Effector memory CD4-positive, alpha-beta T cell (primary cell): Measurements from ENCODE around the gene CHRND.

Experiments
- DNase-seq, 3 donors: peaks; one replicate each; pipeline ENCODE4 v3.0.0-alpha.2; 2020
- H3K27ac ChIP-seq: 2 replicates; pipeline ENCODE4 v1.7.0; 2013; ENCODE audit warnings: mild to moderate bottlenecking, low read length, moderate library complexity; ENCODE audit not compliant: insufficient read depth, poor library complexity, severe bottlenecking
- H3K27me3 ChIP-seq: replicated peaks from 2 replicates; pipeline ENCODE4 v1.7.0; 2013; ENCODE audit warnings: mild to moderate bottlenecking, low read length; ENCODE audit not compliant: insufficient read depth, control insufficient read depth, poor library complexity, severe bottlenecking
- H3K36me3 ChIP-seq: 2 replicates; pipeline ENCODE4 v1.7.0; 2013; ENCODE audit warnings: mild to moderate bottlenecking, low read length, moderate library complexity; ENCODE audit not compliant: control insufficient read depth, insufficient read depth
- H3K4me1 ChIP-seq: 2 replicates; pipeline ENCODE4 v1.7.0; 2013; ENCODE audit warnings: low read length, mild to moderate bottlenecking; ENCODE audit not compliant: control insufficient read depth, insufficient read depth, poor library complexity, severe bottlenecking
- H3K4me3 ChIP-seq: 2 replicates; pipeline ENCODE4 v1.7.0; 2013; ENCODE audit warnings: low read length, low read depth, mild to moderate bottlenecking; ENCODE audit not compliant: insufficient read depth, poor library complexity, severe bottlenecking
- H3K9me3 ChIP-seq: 2 replicates; pipeline ENCODE4 v1.7.0; 2013; ENCODE audit warnings: mild to moderate bottlenecking, low read length, moderate library complexity; ENCODE audit not compliant: control insufficient read depth

The CHRND gene

GRCh38 chr2:232483311-232483922, 42.5 kb upstream of the CHRND start:
- H3K4me3 ChIP-seq: no peak overlapping the region
- DNase-seq: no peak
- H3K9me3 ChIP-seq: no peaks in the 10 kb centered on the region
- H3K27me3 ChIP-seq: no peaks in the 10 kb centered on the region
- H3K4me1 ChIP-seq: peaks cover 8% of the 10 kb centered on the region
- no peaks in the 10 kb centered on the region for H3K36me3 ChIP-seq
- H3K27ac ChIP-seq: no peak overlapping the region

GRCh38 chr2:232483923-232484627, 41.9 kb upstream of the CHRND start:
- peaks cover 8% of the 10 kb centered on the region for H3K4me1 ChIP-seq
- no peaks in the 10 kb centered on the region for H3K36me3 ChIP-seq
- H3K27ac ChIP-seq: no peak overlapping the region
- no peak for DNase-seq
- no peak overlapping the region for H3K4me3 ChIP-seq
- no peaks in the 10 kb centered on the region for H3K27me3 ChIP-seq
- H3K9me3 ChIP-seq: no peaks in the 10 kb centered on the region

- Histone ChIP-seq H3K4me1 (peaks cover 8% of the 10 kb centered on the region), H3K27me3 (no peaks in the 10 kb centered on the region), H3K9me3 (no peaks in the 10 kb centered on the region), H3K36me3 (no peaks in the 10 kb centered on the region), H3K4me3 (no peak overlapping the region), H3K27ac (no peak overlapping the region)
- no peak for DNase-seq
Measured at GRCh38 chr2:232484628-232485347, 41.2 kb upstream of the CHRND start.

GRCh38 chr2:232485348-232485756, 40.6 kb upstream of the CHRND start:
- Histone ChIP-seq H3K4me3 (no peak overlapping the region), H3K9me3 (no peaks in the 10 kb centered on the region), H3K27me3 (no peaks in the 10 kb centered on the region), H3K4me1 (peaks cover 8% of the 10 kb centered on the region), H3K36me3 (no peaks in the 10 kb centered on the region), H3K27ac (no peak overlapping the region)
- DNase-seq: no peak

GRCh38 chr2:232485757-232486557, 40.0 kb upstream of the CHRND start:
- Histone ChIP-seq H3K27me3 (no peaks in the 10 kb centered on the region), H3K4me3 (no peak overlapping the region), H3K4me1 (peaks cover 8% of the 10 kb centered on the region), H3K9me3 (no peaks in the 10 kb centered on the region), H3K36me3 (no peaks in the 10 kb centered on the region), H3K27ac (no peak overlapping the region)
- DNase-seq: no peak

- Histone ChIP-seq H3K9me3 (no peaks in the 10 kb centered on the region), H3K36me3 (no peaks in the 10 kb centered on the region), H3K27ac (no peak overlapping the region), H3K27me3 (no peaks in the 10 kb centered on the region), H3K4me1 (peaks cover 8% of the 10 kb centered on the region), H3K4me3 (no peak overlapping the region)
- DNase-seq: no peak
Measured at GRCh38 chr2:232486558-232487384, 39.2 kb upstream of the CHRND start.

GRCh38 chr2:232487385-232488096, 38.4 kb upstream of the CHRND start, which contains the start of gene ECEL1:
Gene ECEL1 (minus strand): TSS chr2:232487834. CDS start chr2:232486653, 1,181 bp downstream.
- Histone ChIP-seq H3K9me3 (no peaks in the 10 kb centered on the region), H3K27me3 (no peaks in the 10 kb centered on the region), H3K36me3 (no peaks in the 10 kb centered on the region), H3K4me3 (no peak within 1 kb of the TSS), H3K27ac (no peak within 1 kb of the TSS), H3K4me1 (peaks cover 8% of the 10 kb centered on the region)
- DNase-seq: no peak

GRCh38 chr2:232488097-232488711, 37.8 kb upstream of the CHRND start:
- Histone ChIP-seq H3K4me3 (no peak overlapping the region), H3K4me1 (peaks cover 8% of the 10 kb centered on the region), H3K27ac (no peak overlapping the region), H3K36me3 (no peaks in the 10 kb centered on the region), H3K9me3 (no peaks in the 10 kb centered on the region), H3K27me3 (no peaks in the 10 kb centered on the region)
- no peak for DNase-seq
